Uterus (tissue), 4 donors: ENCODE results near the gene SLC9A6. TPM values are rescaled to one million over a fixed set of nuclear protein-coding genes. Genes with fewer than 3 reads are reported as not detected.
A peak's percentile ranks its signal among the peaks of the same experiment; 100 is the strongest.

ENCODE experiments used
- DNase-seq, 2 donors: peaks; one replicate each; pipeline ENCODE4 v3.0.0-alpha.2; 2019 to 2020
- H3K27ac ChIP-seq, 2 donors: fragments of 200-600 bp; sonication (generic); 1 replicate in 1 of 2; 2 replicates in 1 of 2; pipeline ENCODE4 v1.5.1; 2016 to 2018
- H3K27me3 ChIP-seq, 2 donors: fragments of 200-600 bp; sonication (generic); one replicate each; pipeline ENCODE4 v1.5.1; 2018 to 2019; ENCODE audit warnings: control low read depth in 1 of 2
- H3K36me3 ChIP-seq, 2 donors: fragments of 200-600 bp; sonication (generic); one replicate each; pipeline ENCODE4 v1.5.1; 2019; ENCODE audit warnings: control low read depth in 1 of 2
- H3K4me1 ChIP-seq, 2 donors: fragments of 200-600 bp; sonication (generic); one replicate each; pipeline ENCODE4 v1.5.1; 2018 to 2019; ENCODE audit warnings: control low read depth in 1 of 2
- H3K4me3 ChIP-seq, 2 donors: fragments of 200-600 bp; sonication (generic); 1 replicate in 1 of 2; 2 replicates in 1 of 2; pipeline ENCODE4 v1.5.1; 2018 to 2019; ENCODE audit warnings: mild to moderate bottlenecking in 1 of 2
- H3K9me3 ChIP-seq, 2 donors: fragments of 200-600 bp; sonication (generic); one replicate each; pipeline ENCODE4 v1.5.1; 2019; ENCODE audit warnings: control low read depth in 1 of 2
- CTCF ChIP-seq, 4 experiments: fragments of 200-600 bp in 2 of 4; fragments of 450-650 bp in 2 of 4; sonication (generic) in 2 of 4; IDR thresholded peaks; one replicate each; pipeline ENCODE4 v1.5.1; 2016 to 2019; ENCODE audit warnings: antibody characterized with exemption in 4 of 4, mild to moderate bottlenecking in 2 of 4, moderate library complexity in 1 of 4
- POLR2A ChIP-seq, 2 donors: fragments of 450-650 bp; IDR thresholded peaks; one replicate each; pipeline ENCODE4 v1.6.1; 2016; ENCODE audit warnings: antibody characterized with exemption in 2 of 2, mild to moderate bottlenecking in 1 of 2, moderate library complexity in 1 of 2
- intact Hi-C: fragments of 100-400 bp; cut with DNase I; formaldehyde crosslinking; loops from one replicate; pipeline ENCODE4 v1.15.1; 2023; ENCODE audit warnings: low total_unique reads
- total RNA-seq, 4 donors: library from RNA; depleted of rRNA in 3 of 4; stranded (reverse); fragments of >200 nt in 3 of 4; gene quantifications; one replicate each; pipeline versions ENCODE4 v1.1.0 to v1.2.4, GENCODE V29; 2014 to 2023
- donor health status: DM: yes; HTN: yes; CAD: no.

SLC9A6 gene
- total RNA-seq, 4 donors from 2014 or later = 7.9 to 33.5 (median 13.7) TPM

- H3K36me3 ChIP-seq = no peaks in the 10 kb centered on the region
- intact Hi-C loops = no loop called here
- DNase-seq = no peak
- no peak overlapping the region for H3K4me3 ChIP-seq
- H3K9me3 ChIP-seq = no peaks in the 10 kb centered on the region
- H3K4me1 ChIP-seq = no peaks in the 10 kb centered on the region
- H3K27me3 ChIP-seq = no peaks in the 10 kb centered on the region
- TF ChIP-seq POLR2A (IDR thresholded peaks at IDR 0.05) (no peak), CTCF (IDR thresholded peaks at IDR 0.05) (no peak)
- peak overlapping the region; percentile 76 to 83 for H3K27ac ChIP-seq
Measured at GRCh38 chrX:136032370-136032769, 47.1 kb downstream of the SLC9A6 start.

GRCh38 chrX:136034668-136035067 lies 49.4 kb downstream of the SLC9A6 start:
- Histone ChIP-seq H3K4me1 (no peaks in the 10 kb centered on the region), H3K27ac (peak overlapping the region; percentile 76 to 83), H3K4me3 (no peak overlapping the region), H3K9me3 (no peaks in the 10 kb centered on the region), H3K27me3 (no peaks in the 10 kb centered on the region), H3K36me3 (no peaks in the 10 kb centered on the region)
- no peak for DNase-seq
- TF ChIP-seq CTCF (IDR thresholded peaks at IDR 0.05) = no peak
- intact Hi-C loops = no loop called here

- intact Hi-C loops = no loop called here
- peak overlapping the region in 1 of 2 donors; percentile 7 for H3K27ac ChIP-seq
- H3K9me3 ChIP-seq = no peaks in the 10 kb centered on the region
Measured at GRCh38 chrX:136035663-136036062, 50.4 kb downstream of the SLC9A6 start.

GRCh38 chrX:136039485-136039884 lies 54.2 kb downstream of the SLC9A6 start:
- intact Hi-C loops = no loop called here
- TF ChIP-seq POLR2A (IDR thresholded peaks at IDR 0.05) = no peak
- TF ChIP-seq CTCF (IDR thresholded peaks at IDR 0.05) = no peak
- Histone ChIP-seq H3K4me1 (no peaks in the 10 kb centered on the region), H3K36me3 (no peaks in the 10 kb centered on the region), H3K27me3 (no peaks in the 10 kb centered on the region), H3K4me3 (no peak overlapping the region), H3K9me3 (no peaks in the 10 kb centered on the region), H3K27ac (peak overlapping the region; percentile 73 to 89)
- DNase-seq = no peak

More at GRCh38 chrX:136035663-136036062, 50.4 kb downstream of the SLC9A6 start:
- Histone ChIP-seq H3K36me3 (no peaks in the 10 kb centered on the region), H3K27me3 (no peaks in the 10 kb centered on the region), H3K4me1 (no peaks in the 10 kb centered on the region), H3K4me3 (no peak overlapping the region)
- no peak for TF ChIP-seq POLR2A (IDR thresholded peaks at IDR 0.05)
- no peak for TF ChIP-seq CTCF (IDR thresholded peaks at IDR 0.05)
- DNase-seq = no peak

- no peaks in the 10 kb centered on the region for H3K36me3 ChIP-seq
- peak overlapping the region; percentile 73 to 89 for H3K27ac ChIP-seq
- no peaks in the 10 kb centered on the region for H3K9me3 ChIP-seq
- TF ChIP-seq POLR2A (IDR thresholded peaks at IDR 0.05) = no peak
- no peak for TF ChIP-seq CTCF (IDR thresholded peaks at IDR 0.05)
- intact Hi-C loops = no loop called here
- no peak overlapping the region for H3K4me3 ChIP-seq
- no peaks in the 10 kb centered on the region for H3K4me1 ChIP-seq
- peak in 1 of 2 donors; percentile 27 for DNase-seq
- no peaks in the 10 kb centered on the region for H3K27me3 ChIP-seq
Measured at GRCh38 chrX:136039968-136040367, 54.7 kb downstream of the SLC9A6 start.
